Stomach (tissue), 9 donors: ENCODE data around the gene KLRF1. TPM values are rescaled to one million over a fixed set of nuclear protein-coding genes. Genes with fewer than 3 reads are reported as not detected.

Experiments
- DNase-seq, 2 donors: peaks; one replicate each; pipeline versions ENCODE4 v3.0.0 to v3.0.0-alpha.2; 2013 to 2019
- H3K27ac ChIP-seq, 5 donors: fragments of 200-600 bp in 4 of 5; sonication (generic) in 4 of 5; one replicate each; pipeline ENCODE4 v1.5.1; 2013 to 2019; ENCODE audit warnings: mild to moderate bottlenecking in 1 of 5, moderate library complexity in 1 of 5
- H3K27me3 ChIP-seq, 3 donors: fragments of 200-600 bp; sonication (generic); one replicate each; pipeline ENCODE4 v1.5.1; 2017 to 2019; ENCODE audit warnings: mixed run types in 1 of 3
- H3K36me3 ChIP-seq, 4 donors: fragments of 200-600 bp; sonication (generic); 1 replicate in 3 of 4; 2 replicates in 1 of 4; pipeline ENCODE4 v1.5.1; 2016 to 2019
- H3K4me1 ChIP-seq, 4 donors: fragments of 200-600 bp; sonication (generic); one replicate each; pipeline ENCODE4 v1.5.1; 2016 to 2019
- H3K4me3 ChIP-seq, 4 donors: fragments of 200-600 bp; sonication (generic) in 3 of 4; one replicate each; pipeline ENCODE4 v1.5.1; 2016 to 2019; ENCODE audit warnings: mild to moderate bottlenecking in 1 of 4
- H3K9me3 ChIP-seq, 4 donors: fragments of 200-600 bp; sonication (generic); one replicate each; pipeline ENCODE4 v1.5.1; 2016 to 2019
- EP300 ChIP-seq: sonication (generic); formaldehyde crosslinking; IDR thresholded peaks from one replicate; pipeline ENCODE4 v1.6.1; 2017; ENCODE audit warnings: antibody characterized with exemption
- POLR2A ChIP-seq, 4 donors: fragments of 450-650 bp; IDR thresholded peaks; one replicate each; pipeline ENCODE4 v1.6.1; 2016; ENCODE audit warnings: antibody characterized with exemption in 4 of 4, control low read depth in 2 of 4, mild to moderate bottlenecking in 1 of 4, moderate library complexity in 1 of 4
- POLR2AphosphoS5 ChIP-seq, 3 donors: sonication (generic); formaldehyde crosslinking; IDR thresholded peaks; one replicate each; pipeline ENCODE4 v1.6.1; 2016; ENCODE audit warnings: antibody characterized with exemption in 3 of 3
- WGBS, 5 donors: extraction: QIAGEN DNeasy Blood & Tissue Kit in 3 of 5; methylation state at CpG; one replicate each; pipeline versions ENCODE4 v1.1.5 to v1.1.7; 2013 to 2018; 5-methylcytosine and 5-hydroxymethylcytosine counted together
- intact Hi-C: fragments of 100-400 bp; cut with DNase I; formaldehyde crosslinking; loops from one replicate; pipeline ENCODE4 v1.15.1; 2023; ENCODE audit warnings: low total_unique reads
- polyA plus RNA-seq, 3 donors: library from polyadenylated mRNA; stranded (reverse); fragments of 200-250 nt; gene quantifications; one replicate each; pipeline ENCODE4 v1.2.3, GENCODE V29; 2013
- total RNA-seq, 5 donors: library from RNA; depleted of rRNA; stranded (reverse); fragments of >200 nt; gene quantifications; one replicate each; pipeline versions ENCODE4 v1.1.0 to v1.2.3, GENCODE V29; 2014 to 2016
- TF ChIP-seq, protein P1 (sequence below), 7 experiments: fragments of 450-650 bp in 4 of 7; fragments of 200-600 bp in 3 of 7; sonication (generic) in 3 of 7; IDR thresholded peaks; one replicate each; pipeline ENCODE4 v1.5.1; 2016 to 2019; ENCODE audit warnings: antibody characterized with exemption in 7 of 7, control low read depth in 2 of 7, mild to moderate bottlenecking in 1 of 7
- donor health status: healthy with polysubstance abuse.
- donor health status: Bipolar disorder and iron deficiency.
- donor health status: healthy.

The KLRF1 gene
- total and polyA plus RNA-seq, 8 donors: 0.78 to 4.5 (median 2.2) TPM; not detected in 3

DNA sequence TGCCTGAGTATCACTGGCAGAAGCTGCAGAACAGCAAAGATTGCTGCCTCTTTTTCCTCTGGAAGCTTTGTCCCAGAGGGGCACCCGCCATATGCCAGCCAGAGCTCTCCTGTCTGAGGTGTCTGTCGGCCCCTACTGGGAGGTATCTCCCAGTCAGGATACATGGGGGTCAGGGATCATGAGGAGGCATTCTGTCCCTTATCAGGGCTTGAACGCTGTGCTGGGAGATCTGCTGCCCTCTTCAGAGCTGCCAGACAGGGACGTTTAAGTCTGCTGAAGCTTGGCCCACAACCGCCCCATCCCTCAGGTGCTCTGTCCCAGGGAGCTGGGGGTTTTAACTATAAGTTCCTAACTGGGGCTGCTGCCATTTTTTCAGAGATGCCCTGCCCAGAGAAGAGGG lies 21.6 kb downstream of the KLRF1 start:
- Histone ChIP-seq H3K9me3 (peaks cover 0 to 23% (median 8%) of the 10 kb centered on the region in 4 donors), H3K27ac (no peak overlapping the region), H3K4me3 (no peak overlapping the region), H3K4me1 (no peaks in the 10 kb centered on the region), H3K27me3 (no peaks in the 10 kb centered on the region), H3K36me3 (peaks cover 0 to 20% (median 18%) of the 10 kb centered on the region in 4 donors)
- DNase-seq: no peak
- TF ChIP-seq EP300 (no peak), POLR2AphosphoS5 (IDR thresholded peaks at IDR 0.05) (no peak), POLR2A (IDR thresholded peaks at IDR 0.05) (no peak)
- TF ChIP-seq, protein P1, sequence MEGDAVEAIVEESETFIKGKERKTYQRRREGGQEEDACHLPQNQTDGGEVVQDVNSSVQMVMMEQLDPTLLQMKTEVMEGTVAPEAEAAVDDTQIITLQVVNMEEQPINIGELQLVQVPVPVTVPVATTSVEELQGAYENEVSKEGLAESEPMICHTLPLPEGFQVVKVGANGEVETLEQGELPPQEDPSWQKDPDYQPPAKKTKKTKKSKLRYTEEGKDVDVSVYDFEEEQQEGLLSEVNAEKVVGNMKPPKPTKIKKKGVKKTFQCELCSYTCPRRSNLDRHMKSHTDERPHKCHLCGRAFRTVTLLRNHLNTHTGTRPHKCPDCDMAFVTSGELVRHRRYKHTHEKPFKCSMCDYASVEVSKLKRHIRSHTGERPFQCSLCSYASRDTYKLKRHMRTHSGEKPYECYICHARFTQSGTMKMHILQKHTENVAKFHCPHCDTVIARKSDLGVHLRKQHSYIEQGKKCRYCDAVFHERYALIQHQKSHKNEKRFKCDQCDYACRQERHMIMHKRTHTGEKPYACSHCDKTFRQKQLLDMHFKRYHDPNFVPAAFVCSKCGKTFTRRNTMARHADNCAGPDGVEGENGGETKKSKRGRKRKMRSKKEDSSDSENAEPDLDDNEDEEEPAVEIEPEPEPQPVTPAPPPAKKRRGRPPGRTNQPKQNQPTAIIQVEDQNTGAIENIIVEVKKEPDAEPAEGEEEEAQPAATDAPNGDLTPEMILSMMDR (IDR thresholded peaks at IDR 0.05): no peak
- WGBS, 5 donors: 69 to 82% (median 73%) methylated on average over 5 of the region's 5 CpGs
- intact Hi-C loops: no loop called here

DNA sequence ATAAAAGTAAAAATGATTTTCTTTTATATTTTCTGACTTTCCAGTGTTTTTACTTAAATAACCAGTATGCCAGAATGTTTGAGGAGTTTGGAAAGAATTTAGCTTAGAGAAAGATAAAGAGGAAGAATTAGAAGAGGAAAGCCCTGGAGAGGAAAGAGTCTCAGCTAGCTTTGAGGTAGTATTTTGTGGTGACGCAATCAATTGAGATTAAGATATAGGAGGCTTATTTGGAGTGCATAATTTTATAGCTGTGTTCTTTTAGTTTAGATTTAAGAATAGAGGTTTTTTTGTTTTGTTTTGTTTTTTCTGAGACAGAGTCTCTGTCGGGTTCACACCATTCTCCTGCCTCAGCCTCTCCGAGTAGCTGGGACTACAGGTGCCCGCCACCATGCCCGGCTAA lies 23.8 kb downstream of the KLRF1 start:
- Histone ChIP-seq H3K36me3 (peaks cover 0 to 30% (median 22%) of the 10 kb centered on the region in 4 donors), H3K27ac (no peak overlapping the region), H3K9me3 (peaks cover 0 to 23% (median 8%) of the 10 kb centered on the region in 4 donors), H3K4me3 (no peak overlapping the region), H3K4me1 (no peaks in the 10 kb centered on the region), H3K27me3 (no peaks in the 10 kb centered on the region)
- 90 to 96% (median 94%) methylated on average over 5 of the region's 5 CpGs for WGBS, 5 donors
- TF ChIP-seq EP300 (no peak), POLR2A (IDR thresholded peaks at IDR 0.05) (no peak), POLR2AphosphoS5 (IDR thresholded peaks at IDR 0.05) (no peak)
- TF ChIP-seq, protein P1 (IDR thresholded peaks at IDR 0.05): no peak
- DNase-seq: no peak
- intact Hi-C loops: no loop called here

GRCh38 chr12:9851927-9852326 lies 24.6 kb downstream of the KLRF1 start:
- H3K9me3 ChIP-seq: peaks cover 0 to 19% (median 8%) of the 10 kb centered on the region in 4 donors

GRCh38 chr12:9856151-9856550 lies 28.9 kb downstream of the KLRF1 start:
- Histone ChIP-seq H3K36me3 (peaks cover 0 to 34% (median 22%) of the 10 kb centered on the region in 4 donors), H3K9me3 (no peaks in the 10 kb centered on the region), H3K4me1 (no peaks in the 10 kb centered on the region), H3K27me3 (no peaks in the 10 kb centered on the region), H3K4me3 (no peak overlapping the region), H3K27ac (no peak overlapping the region)
- no peak for TF ChIP-seq EP300
- TF ChIP-seq POLR2AphosphoS5 (IDR thresholded peaks at IDR 0.05): no peak
- TF ChIP-seq, protein P1 (IDR thresholded peaks at IDR 0.05): no peak
- TF ChIP-seq POLR2A (IDR thresholded peaks at IDR 0.05): no peak
- 68 to 89% (median 83%) methylated on average over 1 of the region's 1 CpG for WGBS, 5 donors
- intact Hi-C loops: no loop called here
- DNase-seq: no peak

More at GRCh38 chr12:9851927-9852326, 24.6 kb downstream of the KLRF1 start:
- TF ChIP-seq POLR2A (IDR thresholded peaks at IDR 0.05): no peak
- TF ChIP-seq, protein P1 (IDR thresholded peaks at IDR 0.05): no peak
- no peak for TF ChIP-seq EP300
- no peak for TF ChIP-seq POLR2AphosphoS5 (IDR thresholded peaks at IDR 0.05)
- WGBS, 5 donors: 82 to 94% (median 88%) methylated on average over 2 of the region's 2 CpGs
- Histone ChIP-seq H3K4me1 (no peaks in the 10 kb centered on the region), H3K27ac (no peak overlapping the region), H3K4me3 (no peak overlapping the region), H3K36me3 (peaks cover 0 to 34% (median 22%) of the 10 kb centered on the region in 4 donors), H3K27me3 (no peaks in the 10 kb centered on the region)
- intact Hi-C loops: no loop called here
- DNase-seq: no peak
